ENCODE measurements around the gene NDUFAF5.
"Not testable (repeated sequence)": the region's sequence is repeated elsewhere in the genome, so short reads cannot be mapped to it uniquely, and the experiment has no call there.

NDUFAF5 gene, protein sequence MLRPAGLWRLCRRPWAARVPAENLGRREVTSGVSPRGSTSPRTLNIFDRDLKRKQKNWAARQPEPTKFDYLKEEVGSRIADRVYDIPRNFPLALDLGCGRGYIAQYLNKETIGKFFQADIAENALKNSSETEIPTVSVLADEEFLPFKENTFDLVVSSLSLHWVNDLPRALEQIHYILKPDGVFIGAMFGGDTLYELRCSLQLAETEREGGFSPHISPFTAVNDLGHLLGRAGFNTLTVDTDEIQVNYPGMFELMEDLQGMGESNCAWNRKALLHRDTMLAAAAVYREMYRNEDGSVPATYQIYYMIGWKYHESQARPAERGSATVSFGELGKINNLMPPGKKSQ

DNA sequence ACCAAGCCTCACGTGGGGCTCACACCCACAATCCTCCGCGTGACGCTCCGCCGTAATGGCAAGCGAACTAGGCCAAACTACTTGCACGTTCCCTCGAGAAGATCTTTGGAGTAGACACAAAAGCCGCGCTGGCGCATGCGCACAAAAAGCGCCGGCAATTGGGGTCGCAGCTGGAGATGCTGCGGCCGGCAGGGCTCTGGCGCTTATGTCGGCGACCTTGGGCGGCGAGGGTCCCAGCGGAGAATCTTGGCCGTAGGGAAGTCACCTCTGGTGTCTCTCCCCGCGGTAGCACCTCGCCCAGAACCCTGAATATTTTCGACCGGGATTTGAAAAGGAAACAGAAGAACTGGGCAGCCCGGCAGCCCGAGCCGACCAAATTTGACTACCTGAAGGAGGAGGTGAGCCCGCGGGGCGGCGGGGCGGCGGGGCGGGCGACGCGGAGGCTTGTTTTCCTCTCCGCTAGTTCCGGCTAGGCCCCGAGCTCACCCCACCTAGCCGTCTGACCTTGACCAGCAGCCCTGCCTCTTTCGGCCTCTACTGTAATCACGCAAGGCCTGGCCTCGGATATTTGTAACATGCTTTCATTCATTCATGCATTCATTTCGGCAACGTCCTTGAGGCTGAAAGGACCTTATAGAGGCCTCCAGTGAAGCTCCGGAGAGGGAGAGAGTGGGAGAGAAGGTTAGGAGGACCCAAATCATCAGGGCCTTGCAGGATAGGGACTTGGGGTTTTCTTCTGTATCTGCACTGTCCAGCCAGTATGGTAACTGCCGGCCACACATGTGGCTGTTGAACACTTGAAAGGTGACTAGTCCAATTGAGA is at the start of gene NDUFAF5, which contains the start of gene ESF1:
NDUFAF5 (plus strand) TSS at position 136 of the 823 bp plus-strand sequence; CDS start at position 177, 41 bp downstream.
ESF1 (minus strand) TSS at position 27 of the 823 bp plus-strand sequence. CDS start 1,779 bp downstream, outside the sequence.
- peak; percentile 92 for DNase-seq

DNA sequence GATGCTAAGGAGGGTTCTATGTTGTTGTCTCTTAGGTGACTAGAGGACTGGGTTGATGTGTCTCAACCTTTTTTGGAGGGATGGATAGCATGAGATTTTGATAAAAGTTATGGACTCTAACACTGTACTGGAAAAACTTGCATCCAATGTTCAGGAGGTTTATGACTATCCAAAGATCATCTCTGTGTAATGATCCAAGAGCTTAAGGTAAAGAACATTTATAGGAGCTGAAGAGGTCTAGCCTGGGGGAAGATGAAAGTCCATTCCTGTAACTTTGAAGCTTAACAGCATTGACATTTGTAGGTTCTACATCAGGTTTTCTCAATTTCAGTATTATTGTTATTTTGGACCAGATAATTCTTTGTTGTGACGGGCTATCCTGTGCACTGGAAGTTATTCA is 49.0 kb upstream of the NDUFAF5 start:
- no peak for DNase-seq

DNA sequence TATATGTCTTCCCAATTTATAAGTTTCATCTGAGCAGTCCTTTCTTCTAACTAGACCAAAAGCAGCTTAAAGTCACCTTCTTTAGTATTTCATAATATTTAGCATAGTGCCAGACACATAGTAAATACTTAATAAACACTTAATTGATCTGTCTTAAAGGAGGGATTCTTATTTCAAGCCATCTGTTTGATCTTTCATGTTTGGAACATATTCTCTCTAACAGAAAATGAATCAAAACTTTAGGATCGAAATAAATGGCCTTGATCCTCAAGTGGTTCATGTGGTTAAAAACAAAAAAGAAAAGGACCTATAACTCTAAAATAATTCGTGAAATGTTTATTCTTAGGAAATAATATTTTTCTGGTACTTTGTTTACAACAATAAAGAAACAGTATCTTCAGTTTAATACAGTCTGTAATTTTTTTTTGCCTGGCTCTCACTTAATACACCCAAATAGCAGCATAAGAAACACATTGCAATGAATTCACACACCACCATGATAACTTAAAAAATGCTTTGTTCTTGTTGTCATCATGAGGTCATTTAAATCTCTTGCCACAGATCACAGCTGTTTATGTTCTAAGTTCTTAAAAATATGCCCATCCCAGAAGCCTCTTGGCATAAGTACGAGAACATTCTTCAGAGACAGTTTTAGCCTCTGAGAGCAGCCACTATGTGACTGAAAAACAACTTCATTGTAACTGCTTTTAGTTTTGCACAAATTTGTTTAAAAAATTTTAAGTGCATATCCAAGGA is 48.2 kb upstream of the NDUFAF5 start:
- no peak for DNase-seq

DNA sequence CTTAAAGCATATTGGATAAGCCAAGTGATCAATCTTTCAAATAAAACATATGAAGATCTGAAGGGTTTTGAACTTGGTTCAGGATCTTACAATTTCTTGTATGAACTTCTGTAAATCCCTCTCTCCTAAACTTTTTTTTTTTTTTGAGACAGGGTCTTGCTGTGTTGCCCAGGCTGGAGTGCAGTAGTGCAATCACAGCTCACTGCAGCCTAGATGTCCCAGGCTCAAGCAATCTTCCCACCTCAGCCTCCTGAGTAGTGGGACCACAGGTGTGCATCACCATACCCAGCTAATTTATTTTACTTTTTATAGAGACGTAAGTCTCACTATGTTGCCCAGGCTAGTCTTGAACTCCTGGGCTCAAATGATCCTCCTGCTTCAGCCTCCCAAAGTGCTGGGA is 46.6 kb upstream of the NDUFAF5 start:
- DNase-seq, result not testable (repeated sequence)

DNA sequence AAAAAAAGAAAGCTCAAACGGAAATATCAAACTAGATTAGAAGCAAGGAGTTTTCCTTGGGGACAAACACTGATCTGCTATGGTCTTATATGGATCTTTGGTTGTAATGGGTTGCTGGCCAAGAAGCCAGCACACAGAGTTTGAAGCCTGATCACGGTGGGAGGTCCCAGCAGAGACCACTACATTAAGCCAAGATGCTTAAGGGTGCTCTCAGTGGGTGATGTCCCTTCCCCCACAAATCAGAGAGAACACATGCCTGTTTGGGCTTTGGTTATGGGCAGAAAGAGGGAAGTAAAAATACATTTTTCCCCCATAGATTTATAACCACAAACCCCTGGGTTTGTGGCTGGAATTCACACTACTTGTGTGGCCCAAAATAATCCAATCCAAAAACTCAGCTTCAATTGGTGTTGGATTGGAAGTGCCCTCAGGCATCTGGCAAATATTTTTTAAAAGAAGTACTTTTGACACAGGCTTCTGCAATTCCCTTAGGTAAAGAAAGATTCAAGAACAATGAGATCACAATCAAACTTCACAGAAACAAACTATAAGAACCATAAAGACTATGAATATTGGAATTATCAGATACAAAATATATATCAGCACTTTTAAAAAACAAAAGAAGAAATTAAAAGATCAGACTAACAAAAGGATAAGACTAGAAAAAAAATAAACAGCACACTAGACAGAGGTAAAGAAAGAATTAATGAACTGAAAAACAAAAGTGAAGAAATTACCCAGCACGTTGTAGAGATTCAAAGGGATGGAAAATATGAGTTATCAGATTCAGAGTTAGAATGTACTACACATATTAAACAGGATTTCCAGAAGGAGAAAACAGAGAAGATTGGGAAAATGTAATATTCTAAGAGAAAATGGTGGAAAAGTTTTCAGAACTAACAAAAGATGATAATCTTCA is 44.8 kb upstream of the NDUFAF5 start:
- DNase-seq, result no peak

DNA sequence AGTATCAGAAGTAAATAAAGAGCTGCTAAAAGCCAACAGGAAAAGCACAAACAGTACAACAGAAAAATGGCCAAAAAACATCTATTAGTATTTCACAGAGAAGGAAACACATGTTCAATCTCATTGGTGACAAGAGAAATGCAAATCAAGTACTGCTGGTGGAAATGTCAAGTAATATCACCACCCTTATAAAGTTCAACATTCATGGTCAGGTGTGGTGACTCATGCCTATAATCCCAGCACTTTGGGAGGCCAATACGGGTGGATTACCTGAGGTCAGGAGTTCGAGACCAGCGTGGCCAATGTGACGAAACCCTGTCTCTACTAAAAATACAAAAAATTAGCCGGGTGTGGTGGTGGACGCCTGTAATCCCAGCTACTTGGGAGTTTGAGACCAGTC is 42.9 kb upstream of the NDUFAF5 start:
- no peak for DNase-seq

DNA sequence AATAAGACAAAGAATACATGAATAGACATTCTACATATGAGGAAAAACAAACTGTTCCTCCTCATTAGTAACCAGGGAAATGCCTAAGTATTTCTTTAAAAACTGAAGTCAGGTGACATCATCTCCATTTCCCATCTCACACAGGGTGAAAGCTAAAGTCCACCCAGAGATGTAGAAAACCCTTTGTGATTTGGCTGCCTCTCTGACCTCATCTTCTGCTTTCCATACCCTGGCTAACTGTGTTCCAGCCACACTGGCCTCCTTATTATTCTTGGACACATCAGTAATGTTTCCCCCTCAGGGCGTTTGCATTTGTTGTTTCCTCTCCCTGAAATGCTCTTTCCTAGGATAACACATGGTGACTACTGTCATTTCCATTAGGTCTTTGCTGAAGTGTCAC is 40.5 kb upstream of the NDUFAF5 start:
- DNase-seq, result no peak

DNA sequence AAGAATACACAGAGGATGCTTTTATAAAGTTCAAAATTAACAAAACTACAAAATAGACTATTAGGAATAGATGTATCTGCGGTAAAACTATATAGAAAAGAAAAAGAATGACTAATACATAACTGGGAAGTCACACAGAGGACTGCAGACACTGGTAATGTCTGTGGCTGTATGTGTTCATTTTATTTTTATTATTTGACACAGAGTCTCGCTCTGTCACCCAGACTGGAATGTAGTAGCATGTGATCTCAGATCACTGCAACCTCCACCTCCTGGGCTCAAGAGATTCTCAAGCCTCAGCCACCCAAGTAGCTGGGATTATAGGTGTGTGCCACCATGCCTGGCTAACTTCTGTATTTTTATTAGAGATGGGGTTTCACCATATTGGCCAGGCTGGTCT is 39.0 kb upstream of the NDUFAF5 start:
- no peak for DNase-seq

DNA sequence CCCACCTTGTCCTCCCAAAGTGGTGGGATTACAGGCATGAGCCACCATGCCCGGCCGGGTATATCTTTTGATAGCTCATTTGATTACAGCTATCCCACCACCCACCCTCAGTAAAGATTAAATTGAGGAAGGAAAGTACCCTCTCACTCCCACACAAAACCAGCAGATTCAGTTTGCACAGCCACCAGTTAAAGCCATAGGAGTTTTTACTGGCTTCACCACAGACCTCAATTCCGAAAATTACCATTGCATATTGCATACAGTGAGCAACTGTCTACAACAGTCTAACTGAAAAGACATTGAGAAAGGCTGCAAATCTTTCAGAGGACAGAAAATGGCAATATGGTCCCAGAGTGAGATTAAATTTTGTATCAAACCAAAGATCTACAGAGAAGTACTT is 35.0 kb upstream of the NDUFAF5 start:
- DNase-seq, result no peak

DNA sequence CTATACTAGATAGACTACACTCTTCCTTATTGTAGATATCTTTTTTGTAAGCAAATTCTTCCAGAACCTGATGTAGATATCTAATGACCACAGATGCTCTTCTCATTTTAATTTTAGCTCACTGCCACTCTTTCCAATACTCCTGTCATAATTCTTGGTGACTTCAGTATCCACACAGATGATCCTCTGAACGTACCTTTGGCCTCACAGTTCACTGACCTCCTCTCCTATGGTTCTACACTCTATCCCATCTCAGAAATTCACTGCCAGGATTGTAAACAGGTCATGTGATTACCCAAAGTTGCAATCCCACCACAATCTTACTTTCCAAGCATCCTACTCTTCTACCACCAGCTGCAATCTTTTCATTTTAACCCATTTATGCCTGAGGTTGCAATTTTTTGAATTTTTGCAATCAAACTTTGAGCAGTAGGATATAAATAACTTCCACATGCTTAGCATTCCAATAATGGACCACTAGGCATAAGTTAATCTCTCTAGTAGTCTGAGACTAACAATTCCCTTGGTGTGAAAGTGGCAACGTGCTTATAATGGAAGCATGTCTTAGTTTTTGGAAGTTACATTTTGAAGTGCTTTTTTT is 31.3 kb upstream of the NDUFAF5 start:
- DNase-seq, result no peak

DNA sequence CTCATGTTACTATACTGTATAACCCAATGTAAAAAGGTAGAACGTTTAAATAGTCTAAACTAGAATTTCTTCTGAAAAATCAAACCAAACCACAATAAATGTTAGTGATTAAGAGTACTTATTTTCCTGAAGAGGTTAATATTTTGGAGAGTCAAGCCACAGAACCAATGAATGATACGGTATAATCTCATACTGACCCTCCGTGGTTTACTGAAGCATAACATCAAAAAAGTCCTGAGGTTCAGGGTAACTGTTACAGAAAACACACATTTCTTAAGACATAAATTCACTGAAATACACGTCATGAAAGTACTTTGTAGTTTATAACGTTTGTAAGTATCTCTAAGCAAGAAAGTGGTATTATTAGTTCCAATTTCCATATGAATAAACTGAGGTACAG is 29.0 kb upstream of the NDUFAF5 start:
- DNase-seq, result no peak

DNA sequence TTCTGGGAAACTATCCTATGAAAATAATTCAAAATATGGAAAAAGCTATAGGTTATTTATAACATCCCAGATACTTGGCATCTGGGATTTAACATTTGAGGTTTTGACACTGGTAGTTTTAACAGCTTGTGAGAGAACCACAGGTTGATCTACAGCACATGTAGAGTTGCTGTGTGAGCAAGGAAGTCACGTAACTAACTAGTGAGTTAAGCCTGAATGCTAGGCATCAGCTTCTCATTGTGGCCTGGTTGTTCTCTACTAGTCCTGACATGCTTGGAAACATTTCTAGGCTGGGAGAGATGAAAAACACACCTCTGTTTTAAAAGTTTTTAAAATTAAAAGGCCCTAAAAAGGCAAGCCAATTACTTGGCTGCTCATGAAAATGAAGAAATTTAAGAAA is 28.3 kb upstream of the NDUFAF5 start:
- DNase-seq, result no peak

DNA sequence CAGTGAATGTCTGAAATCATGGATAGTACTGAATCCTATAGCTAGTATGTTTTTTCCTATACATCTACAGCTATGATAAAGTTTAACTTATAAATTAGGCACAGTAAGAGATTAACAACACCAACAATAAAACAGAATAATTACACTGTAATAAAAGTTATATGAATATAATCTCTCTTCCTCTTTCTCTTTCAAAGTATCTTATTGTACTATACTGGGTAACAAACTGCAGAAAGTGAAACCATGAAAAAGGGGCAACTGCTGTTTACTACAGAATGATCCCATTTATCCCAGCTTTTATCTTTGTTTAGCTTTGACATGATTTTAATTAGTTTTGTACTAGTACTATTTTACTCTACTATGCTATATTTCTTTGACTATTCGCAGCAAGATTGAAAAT is 25.9 kb upstream of the NDUFAF5 start:
- no peak for DNase-seq

DNA sequence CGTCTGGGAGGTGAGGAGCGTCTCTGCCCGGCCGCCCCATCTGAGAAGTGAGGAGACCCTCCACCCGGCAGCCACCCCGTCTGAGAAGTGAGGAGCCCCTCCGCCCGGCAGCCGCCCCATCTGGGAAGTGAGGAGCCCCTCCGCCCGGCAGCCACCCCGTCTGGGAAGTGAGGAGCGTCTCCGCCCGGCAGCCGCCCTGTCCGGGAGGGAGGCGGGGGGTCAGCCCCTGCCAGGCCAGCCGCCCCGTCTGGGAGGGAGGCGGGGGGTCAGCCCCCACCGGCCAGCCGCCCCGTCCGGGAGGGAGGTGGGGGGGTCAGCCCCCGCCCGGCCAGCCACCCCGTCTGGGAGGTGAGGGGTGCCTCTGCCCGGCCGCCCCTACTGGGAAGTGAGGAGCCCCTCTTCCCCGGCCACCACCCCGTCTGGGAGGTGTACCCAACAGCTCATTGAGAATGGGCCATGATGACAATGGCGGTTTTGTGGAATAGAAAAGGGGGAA is 24.3 kb upstream of the NDUFAF5 start:
- not testable (repeated sequence) for DNase-seq

DNA sequence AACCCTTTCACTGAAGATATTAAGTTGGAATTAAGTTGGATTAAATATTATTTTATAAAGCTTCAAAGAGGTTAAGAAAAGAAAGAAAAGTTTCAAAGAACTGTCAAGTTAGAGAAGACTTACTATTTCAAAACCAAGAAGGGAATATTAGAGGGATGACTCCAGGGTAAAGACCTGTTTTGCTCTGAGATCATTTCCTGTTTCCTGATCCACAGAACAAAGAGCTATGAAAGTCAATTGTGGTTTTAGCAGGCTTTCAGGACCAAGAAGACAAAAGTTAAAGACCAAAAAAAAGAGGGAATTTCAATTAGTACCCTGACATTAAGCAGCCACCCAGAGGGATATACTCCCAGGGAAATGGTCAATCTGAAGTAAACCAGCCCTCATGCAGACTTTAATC is 19.5 kb upstream of the NDUFAF5 start:
- DNase-seq, result no peak

DNA sequence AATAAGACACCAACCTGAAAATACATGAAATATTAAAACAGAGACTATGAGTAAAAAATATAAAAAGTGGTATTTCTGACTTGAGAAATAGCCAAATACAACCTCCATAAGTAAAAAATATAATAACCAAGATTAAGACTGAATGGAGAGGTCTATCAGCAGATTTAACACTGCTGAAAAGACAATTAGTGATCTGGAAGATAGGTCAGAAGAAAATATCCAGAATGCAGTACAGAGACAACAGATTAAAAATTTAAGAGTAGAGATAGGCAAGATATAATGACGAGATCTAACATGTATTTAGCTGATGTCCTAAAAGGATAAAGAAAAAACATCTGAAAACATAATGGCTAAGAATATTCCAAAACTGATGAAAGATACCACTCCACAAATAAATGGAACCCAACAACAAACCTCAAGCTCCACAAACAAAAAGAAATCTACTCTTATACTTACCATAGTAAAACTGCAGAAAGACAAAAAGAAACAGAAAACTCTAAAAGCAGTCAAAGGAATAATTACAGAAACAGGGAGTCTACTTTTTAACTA is 18.9 kb upstream of the NDUFAF5 start:
- DNase-seq, result no peak

DNA sequence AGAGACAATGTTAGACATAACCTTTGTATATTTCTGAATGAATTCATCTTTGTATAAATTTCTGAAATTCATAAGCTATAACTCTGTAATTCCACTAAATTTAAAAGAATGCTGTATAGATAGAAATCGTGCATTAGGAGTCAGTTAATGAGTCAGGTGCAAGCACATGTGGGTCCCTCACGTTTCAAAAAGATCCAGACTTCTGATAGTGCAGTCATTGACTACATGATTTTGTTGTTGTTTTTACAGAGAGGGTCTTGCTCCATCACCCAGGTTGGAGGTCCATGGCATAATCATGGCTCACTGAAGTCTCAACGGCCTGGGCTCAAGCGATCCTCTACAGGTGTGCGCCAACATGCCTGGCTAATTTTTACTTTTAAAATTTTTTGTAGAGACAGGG is 14.7 kb upstream of the NDUFAF5 start:
- DNase-seq, result no peak

DNA sequence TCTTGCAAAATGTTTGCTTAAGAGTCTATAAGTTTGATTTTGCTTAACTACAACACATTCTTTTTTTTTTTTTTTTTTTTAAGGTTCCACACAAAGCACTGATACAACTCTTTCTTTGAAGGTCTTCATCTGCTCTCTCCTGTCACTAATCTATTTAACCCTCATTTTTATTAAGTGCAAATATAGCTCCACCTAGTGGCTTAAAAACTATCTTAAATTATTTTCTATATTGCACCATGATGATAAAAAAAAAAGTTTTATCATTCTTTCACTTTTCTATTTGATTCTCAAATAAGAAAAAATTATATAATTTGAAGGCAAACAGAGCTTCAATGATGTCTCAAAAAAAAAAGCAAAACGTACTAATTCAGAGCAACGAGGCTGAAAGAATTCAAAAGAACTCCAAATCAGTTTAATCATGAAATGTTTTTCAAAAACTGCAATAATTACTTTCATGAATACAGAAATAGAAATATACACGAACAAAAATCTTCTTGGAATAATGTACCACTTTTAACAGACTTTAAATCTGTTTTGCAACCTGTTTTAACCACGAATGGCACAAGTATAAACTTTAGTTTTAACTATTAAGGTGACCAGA is 12.9 kb upstream of the NDUFAF5 start:
- DNase-seq, result no peak

DNA sequence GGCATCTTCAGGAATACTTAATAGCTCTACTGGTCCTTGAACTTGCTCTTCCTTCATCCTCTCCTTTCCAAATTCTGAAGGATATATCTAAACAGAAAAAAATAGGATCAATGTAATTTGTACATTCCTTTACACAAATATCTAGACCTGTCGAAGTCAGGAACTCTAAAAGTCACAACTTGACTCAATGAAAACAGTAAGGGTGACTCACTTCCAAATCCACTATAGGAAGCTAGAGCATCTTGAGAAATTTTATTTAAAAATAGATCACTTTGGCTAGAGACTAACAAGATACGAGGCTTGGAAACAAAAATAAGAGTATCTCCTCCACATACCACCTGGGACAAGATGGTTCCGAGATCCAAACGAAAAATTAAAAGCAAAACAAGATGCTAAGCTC is 12.3 kb upstream of the NDUFAF5 start:
- DNase-seq, result no peak

DNA sequence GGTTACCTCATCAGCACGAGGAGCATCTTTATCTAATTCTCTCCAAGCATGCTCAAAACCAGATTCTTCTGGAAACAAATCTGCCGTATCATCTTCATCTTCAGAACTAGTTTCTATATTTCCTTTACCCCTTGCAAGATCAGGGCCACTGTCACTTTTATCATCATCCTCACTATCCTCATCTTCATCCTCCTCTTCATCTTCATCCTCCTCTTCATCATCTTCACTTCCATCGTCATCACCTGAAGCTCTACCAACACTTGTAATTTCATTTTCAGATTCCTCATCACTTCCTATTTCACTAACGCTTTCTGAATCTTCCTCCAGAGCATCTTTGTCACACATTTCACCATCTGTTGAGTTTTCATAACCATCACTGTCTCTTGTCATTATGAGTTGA is 9.0 kb upstream of the NDUFAF5 start:
- no peak for DNase-seq

DNA sequence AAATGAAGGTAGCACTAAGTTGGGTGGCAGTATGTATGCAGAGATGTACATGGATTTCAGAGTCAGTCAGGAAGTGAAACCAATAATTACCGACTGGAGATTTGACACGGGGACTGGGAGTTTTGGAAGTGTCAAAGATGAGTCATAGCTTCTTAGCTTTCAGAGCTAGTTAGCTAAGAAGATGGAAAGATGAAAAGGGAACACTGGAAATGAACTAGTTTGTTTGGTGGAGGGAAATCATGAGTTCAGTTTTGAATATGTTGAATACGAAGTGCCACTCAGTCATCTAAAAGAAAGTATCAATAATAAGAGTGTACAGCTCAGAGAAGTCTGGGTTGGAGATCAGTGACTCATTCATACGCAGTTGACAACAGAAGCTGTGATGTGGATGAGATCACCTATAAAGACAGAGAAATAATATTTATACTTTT is 7.6 kb upstream of the NDUFAF5 start:
- DNase-seq, result no peak
